Neuronal stem cell (in vitro differentiated cells): ENCODE measurements around the gene NKIRAS1.

Experiments
- DNase-seq: peaks from one replicate; pipeline ENCODE4 v3.0.0-alpha.2; 2013; ENCODE audit warnings: low spot score
- H2AFZ ChIP-seq: one replicate; pipeline ENCODE4 v1.6.1; 2013; ENCODE audit warnings: mild to moderate bottlenecking, low read length, inconsistent platforms
- H2AK5ac ChIP-seq: 2 replicates; pipeline ENCODE4 v1.6.1; 2013; ENCODE audit warnings: low read depth, mild to moderate bottlenecking, inconsistent platforms, low read length, moderate library complexity, mixed read lengths
- H2BK120ac ChIP-seq: 2 replicates; pipeline ENCODE4 v1.6.1; 2013; ENCODE audit warnings: low read depth, mild to moderate bottlenecking, inconsistent platforms, low read length, moderate library complexity, mixed read lengths
- H2BK12ac ChIP-seq: one replicate; pipeline ENCODE4 v1.6.1; 2013; ENCODE audit warnings: low read length, inconsistent platforms
- H2BK15ac ChIP-seq: 2 replicates; pipeline ENCODE4 v1.6.1; 2013; ENCODE audit warnings: mild to moderate bottlenecking, low read length, inconsistent platforms, mixed read lengths
- H2BK5ac ChIP-seq: one replicate; pipeline ENCODE4 v1.6.1; 2013; ENCODE audit warnings: inconsistent platforms, mild to moderate bottlenecking, low read length, moderate library complexity
- H3K14ac ChIP-seq: one replicate; pipeline ENCODE4 v1.6.1; 2013; ENCODE audit warnings: low read length, inconsistent platforms
- H3K18ac ChIP-seq: 2 replicates; pipeline ENCODE4 v1.6.1; 2013; ENCODE audit warnings: low read length, inconsistent platforms
- H3K23ac ChIP-seq: 2 replicates; pipeline ENCODE4 v1.6.1; 2013; ENCODE audit warnings: low read depth, mild to moderate bottlenecking, mixed read lengths, low read length, inconsistent platforms; ENCODE audit not compliant: poor library complexity
- H3K27ac ChIP-seq: replicated peaks from 3 replicates; pipeline ENCODE4 v1.5.1; 2013; ENCODE audit warnings: low read length, inconsistent platforms
- H3K27me3 ChIP-seq, 3 experiments: 2 replicates each; pipeline ENCODE4 v1.6.1; 2013; ENCODE audit warnings: low read length in 3 of 3, mild to moderate bottlenecking in 2 of 3, inconsistent platforms in 1 of 3, low read depth in 1 of 3, mixed read lengths in 1 of 3, moderate library complexity in 1 of 3; ENCODE audit not compliant: control insufficient read depth in 3 of 3, insufficient read depth in 3 of 3
- H3K36me3 ChIP-seq, 2 donors: replicated peaks in 1 of 2; 2 replicates each; pipeline ENCODE4 v1.6.1; 2013; ENCODE audit warnings: low read length in 2 of 2; ENCODE audit not compliant: control insufficient read depth in 2 of 2, insufficient read depth in 2 of 2
- H3K4ac ChIP-seq: 2 replicates; pipeline ENCODE4 v1.6.1; 2013; ENCODE audit warnings: inconsistent platforms, mild to moderate bottlenecking, low read length, moderate library complexity
- H3K4me1 ChIP-seq, 2 donors: 1 replicate in 1 of 2; 2 replicates in 1 of 2; pipeline ENCODE4 v1.6.1; 2013; ENCODE audit warnings: low read length in 2 of 2, low read depth in 1 of 2; ENCODE audit not compliant: control insufficient read depth in 2 of 2, insufficient read depth in 1 of 2
- H3K4me2 ChIP-seq: one replicate; pipeline ENCODE4 v1.6.1; 2013; ENCODE audit warnings: mild to moderate bottlenecking, low read length, inconsistent platforms; ENCODE audit not compliant: insufficient read depth, poor library complexity, severe bottlenecking
- H3K4me3 ChIP-seq, 2 donors: 2 replicates each; pipeline ENCODE4 v1.5.1; 2013; ENCODE audit warnings: low read length in 2 of 2, mild to moderate bottlenecking in 2 of 2, inconsistent platforms in 1 of 2, moderate library complexity in 1 of 2
- H3K79me1 ChIP-seq: one replicate; pipeline ENCODE4 v1.6.1; 2013; ENCODE audit warnings: low read depth, mild to moderate bottlenecking, inconsistent platforms, low read length, moderate library complexity
- H3K9ac ChIP-seq: one replicate; pipeline ENCODE4 v1.6.1; 2013; ENCODE audit warnings: mild to moderate bottlenecking, low read depth, low read length, inconsistent platforms; ENCODE audit not compliant: poor library complexity
- H3K9me3 ChIP-seq, 2 donors: replicated peaks in 1 of 2; 2 replicates each; pipeline versions ENCODE3 to v1.6.1; 2013; ENCODE audit warnings: low read length in 2 of 2, mild to moderate bottlenecking in 2 of 2, inconsistent platforms in 1 of 2, low read depth in 1 of 2, mixed read lengths in 1 of 2, moderate library complexity in 1 of 2; ENCODE audit not compliant: control insufficient read depth in 2 of 2, insufficient read depth in 1 of 2
- H4K8ac ChIP-seq: one replicate; pipeline ENCODE4 v1.6.1; 2013; ENCODE audit warnings: low read depth, mild to moderate bottlenecking, inconsistent platforms, low read length, moderate library complexity
- H4K91ac ChIP-seq: one replicate; pipeline ENCODE4 v1.6.1; 2013; ENCODE audit warnings: low read length, low read depth, mild to moderate bottlenecking, inconsistent platforms; ENCODE audit not compliant: poor library complexity
- WGBS, 2 donors: extraction: QIAGEN DNeasy Blood & Tissue Kit; methylation state at CpG; one replicate each; pipeline ENCODE4 v1.1.7; 2013; ENCODE audit warnings: missing lambda C conversion rate in 2 of 2, mixed read lengths in 1 of 2; ENCODE audit not compliant: insufficient read length in 2 of 2, insufficient replicate concordance in 1 of 2; ENCODE audit errors: extremely low coverage in 2 of 2; 5-methylcytosine and 5-hydroxymethylcytosine counted together

NKIRAS1 gene

GRCh38 chr3:23949784-23950183, 33.0 kb upstream of the NKIRAS1 start:
- no peak overlapping the region for H2BK120ac ChIP-seq
- no peak for DNase-seq
- H3K23ac ChIP-seq, result no peak overlapping the region
- H3K4me1 ChIP-seq, result peaks cover 2 to 7% of the 10 kb centered on the region in 2 donors
- no peak overlapping the region for H3K9ac ChIP-seq
- no peak overlapping the region for H3K4me3 ChIP-seq
- H2BK5ac ChIP-seq, result no peak overlapping the region
- H2BK15ac ChIP-seq, result no peak overlapping the region
- H3K4me2 ChIP-seq, result no peak overlapping the region
- no peak overlapping the region for H4K8ac ChIP-seq
- no peaks in the 10 kb centered on the region for H3K27me3 ChIP-seq
- H3K9me3 ChIP-seq, result no peaks in the 10 kb centered on the region
- no peaks in the 10 kb centered on the region for H3K79me1 ChIP-seq
- no peak overlapping the region for H4K91ac ChIP-seq
- H2AK5ac ChIP-seq, result no peak overlapping the region
- H2AFZ ChIP-seq, result no peak overlapping the region
- H3K14ac ChIP-seq, result no peak overlapping the region
- no peak overlapping the region for H2BK12ac ChIP-seq
- no peak overlapping the region for H3K18ac ChIP-seq
- H3K36me3 ChIP-seq, result peaks cover 0 to 4% of the 10 kb centered on the region in 2 donors
- no peak overlapping the region for H3K27ac ChIP-seq
- H3K4ac ChIP-seq, result no peak overlapping the region

GRCh38 chr3:23948761-23949160, 32.0 kb upstream of the NKIRAS1 start:
- H4K8ac ChIP-seq, result no peak overlapping the region
- H3K4ac ChIP-seq, result no peak overlapping the region
- H3K9me3 ChIP-seq, result no peaks in the 10 kb centered on the region
- no CpG with 5 or more reads among the region's 2 CpGs for WGBS, 2 donors
- no peak overlapping the region for H2BK120ac ChIP-seq
- H3K36me3 ChIP-seq, result no peaks in the 10 kb centered on the region
- H3K4me2 ChIP-seq, result no peak overlapping the region
- peaks cover 5 to 12% of the 10 kb centered on the region in 2 donors for H3K4me1 ChIP-seq
- H4K91ac ChIP-seq, result no peak overlapping the region
- no peak overlapping the region for H2AK5ac ChIP-seq
- no peak overlapping the region for H3K9ac ChIP-seq
- H3K18ac ChIP-seq, result no peak overlapping the region
- H3K79me1 ChIP-seq, result no peaks in the 10 kb centered on the region
- no peaks in the 10 kb centered on the region for H3K27me3 ChIP-seq
- H2AFZ ChIP-seq, result no peak overlapping the region
- no peak overlapping the region for H2BK12ac ChIP-seq
- no peak for DNase-seq
- H3K4me3 ChIP-seq, result no peak overlapping the region
- no peak overlapping the region for H3K27ac ChIP-seq
- H3K14ac ChIP-seq, result no peak overlapping the region
- no peak overlapping the region for H2BK15ac ChIP-seq
- no peak overlapping the region for H3K23ac ChIP-seq
- H2BK5ac ChIP-seq, result no peak overlapping the region

GRCh38 chr3:23945913-23946687, 29.3 kb upstream of the NKIRAS1 start:
- H2BK120ac ChIP-seq, result no peak overlapping the region
- peak overlapping the region; percentile 96 for H2AFZ ChIP-seq
- no CpG with 5 or more reads among the region's 87 CpGs for WGBS, 2 donors
- no peak overlapping the region for H4K91ac ChIP-seq
- peak overlapping the region; percentile 88 to 95 for H3K4me3 ChIP-seq
- peaks cover 7 to 12% of the 10 kb centered on the region in 2 donors for H3K4me1 ChIP-seq
- H3K9me3 ChIP-seq, result no peaks in the 10 kb centered on the region
- H3K18ac ChIP-seq, result peak overlapping the region; percentile 100
- no peak overlapping the region for H2AK5ac ChIP-seq
- no peak overlapping the region for H3K4ac ChIP-seq
- no peaks in the 10 kb centered on the region for H3K36me3 ChIP-seq
- H3K27me3 ChIP-seq, result no peaks in the 10 kb centered on the region
- peak overlapping the region; percentile 93 for H3K27ac ChIP-seq
- H2BK5ac ChIP-seq, result peak overlapping the region; percentile 82
- H2BK12ac ChIP-seq, result no peak overlapping the region
- no peak overlapping the region for H3K14ac ChIP-seq
- H3K79me1 ChIP-seq, result no peaks in the 10 kb centered on the region
- H3K9ac ChIP-seq, result peak overlapping the region; percentile 97
- peak overlapping the region; percentile 84 for H2BK15ac ChIP-seq
- H4K8ac ChIP-seq, result peak overlapping the region; percentile 96
- peak; percentile 98 for DNase-seq
- H3K4me2 ChIP-seq, result peak overlapping the region; percentile 75
- peak overlapping the region; percentile 95 for H3K23ac ChIP-seq

GRCh38 chr3:23945663-23945912, 28.8 kb upstream of the NKIRAS1 start:
- Histone ChIP-seq H2AFZ (peak overlapping the region; percentile 96), H4K91ac (no peak overlapping the region), H2BK15ac (no peak overlapping the region), H3K27me3 (no peaks in the 10 kb centered on the region), H4K8ac (no peak overlapping the region), H2BK120ac (no peak overlapping the region), H3K4me2 (peak overlapping the region; percentile 73), H3K4me1 (peaks cover 7 to 12% of the 10 kb centered on the region in 2 donors), H3K36me3 (no peaks in the 10 kb centered on the region), H2AK5ac (no peak overlapping the region), H3K4me3 (peak overlapping the region; percentile 88 to 91), H2BK5ac (no peak overlapping the region), H3K4ac (no peak overlapping the region), H3K9ac (peak overlapping the region; percentile 91), H3K27ac (peak overlapping the region; percentile 90), H3K79me1 (no peaks in the 10 kb centered on the region), H3K14ac (peak overlapping the region; percentile 38), H3K9me3 (no peaks in the 10 kb centered on the region), H3K23ac (peak overlapping the region; percentile 95), H3K18ac (peak overlapping the region; percentile 94), H2BK12ac (no peak overlapping the region)
- DNase-seq, result no peak
- no CpG with 5 or more reads among the region's 39 CpGs for WGBS, 2 donors
